ENCODE results near the gene ZNF507. TPM values are rescaled to one million over a fixed set of nuclear protein-coding genes. Genes with fewer than 3 reads are reported as not detected.
A peak's percentile ranks its signal among the peaks of the same experiment; 100 is the strongest.
"Not testable (repeated sequence)": the region's sequence is repeated elsewhere in the genome, so short reads cannot be mapped to it uniquely, and the experiment has no call there.

Gene ZNF507
- total RNA-seq, 1 donor from 2014 or later, result 15.8 TPM

DNA sequence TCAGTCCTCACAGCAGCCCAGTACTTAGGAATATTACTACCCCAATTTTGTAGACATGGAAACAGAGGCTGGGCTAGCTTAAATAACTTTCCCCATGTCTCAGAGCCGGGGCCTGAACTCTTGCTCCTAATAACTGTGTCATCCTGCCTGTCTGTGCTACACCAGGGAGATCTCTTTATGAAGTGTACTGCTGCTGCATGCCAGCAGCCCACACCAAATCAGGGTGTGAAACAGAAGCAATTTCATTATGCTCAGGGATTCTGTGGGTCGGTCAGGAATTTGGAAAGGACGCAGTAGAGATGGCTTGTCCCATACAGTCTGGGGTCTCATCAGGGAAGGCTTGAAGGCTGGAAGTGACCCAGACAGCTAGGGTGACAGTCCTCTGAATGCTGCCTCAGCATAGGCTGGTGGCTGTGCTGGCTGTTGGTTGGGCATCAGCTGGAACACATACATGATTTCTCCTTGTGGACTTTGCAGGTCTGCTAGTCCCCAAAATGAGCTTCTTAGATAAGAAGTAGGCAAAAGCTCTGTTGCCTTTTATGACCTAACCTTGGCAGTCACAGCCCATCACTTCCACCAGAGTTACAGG is 22.6 kb downstream of the ZNF507 start:
- no peak for DNase-seq (ENCODE audit: low spot score)

DNA sequence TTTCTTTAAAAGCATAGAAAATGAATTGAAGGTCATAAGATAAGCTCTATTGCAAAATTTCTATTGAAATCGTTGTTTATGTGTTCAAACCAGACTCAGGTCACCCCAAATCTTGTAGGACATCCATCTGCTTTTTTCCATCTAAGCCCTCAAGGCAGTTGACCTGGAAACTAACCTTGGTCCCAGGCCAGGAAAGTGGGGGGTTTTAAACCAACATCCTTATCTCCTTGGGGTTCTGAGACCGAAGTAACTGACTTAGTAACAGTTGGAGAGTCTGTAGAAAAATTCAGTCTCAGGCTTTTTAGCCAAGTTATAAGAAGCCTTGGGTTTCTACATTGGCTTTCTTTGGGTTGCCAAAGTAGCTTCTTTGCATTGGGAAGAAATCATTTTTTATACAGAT is 23.4 kb downstream of the ZNF507 start:
- DNase-seq (ENCODE audit: low spot score), result no peak

DNA sequence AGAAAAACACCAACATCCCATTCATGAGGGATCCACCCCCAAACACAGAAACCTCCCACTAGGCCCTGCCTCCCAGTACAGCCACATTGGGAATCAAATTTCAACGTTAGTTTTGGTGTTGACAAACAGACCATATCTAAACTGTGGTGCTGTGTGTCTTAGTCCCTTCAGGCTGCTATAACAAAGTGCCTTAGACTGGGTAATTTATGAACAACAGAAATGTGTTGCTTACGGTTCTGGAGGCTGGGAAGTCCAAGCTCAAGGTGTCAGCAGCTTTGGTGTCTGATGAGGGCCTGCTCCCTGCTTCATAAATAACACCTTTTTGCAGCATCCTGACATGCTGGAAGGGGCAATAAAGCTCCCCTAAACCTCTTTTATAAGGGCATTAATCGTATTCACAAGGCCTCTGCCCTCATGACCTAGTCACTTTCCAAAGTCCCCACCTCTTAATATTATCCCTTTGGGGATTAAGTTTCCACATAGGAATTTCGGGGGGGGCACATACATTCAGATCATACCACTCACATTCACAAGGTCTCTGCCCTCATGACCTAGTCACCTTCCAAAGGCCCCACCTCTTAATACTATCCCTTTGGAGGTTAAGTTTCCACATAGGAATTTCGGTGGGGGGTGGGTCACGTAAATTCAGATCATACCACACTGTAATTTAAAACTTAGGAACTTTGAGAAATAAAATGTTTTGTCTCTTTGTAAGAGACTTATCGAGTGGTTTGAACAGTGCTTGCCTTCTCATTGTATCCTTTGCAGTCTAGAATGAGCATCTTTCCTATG is 27.5 kb downstream of the ZNF507 start:
- no peak for DNase-seq (ENCODE audit: low spot score)

DNA sequence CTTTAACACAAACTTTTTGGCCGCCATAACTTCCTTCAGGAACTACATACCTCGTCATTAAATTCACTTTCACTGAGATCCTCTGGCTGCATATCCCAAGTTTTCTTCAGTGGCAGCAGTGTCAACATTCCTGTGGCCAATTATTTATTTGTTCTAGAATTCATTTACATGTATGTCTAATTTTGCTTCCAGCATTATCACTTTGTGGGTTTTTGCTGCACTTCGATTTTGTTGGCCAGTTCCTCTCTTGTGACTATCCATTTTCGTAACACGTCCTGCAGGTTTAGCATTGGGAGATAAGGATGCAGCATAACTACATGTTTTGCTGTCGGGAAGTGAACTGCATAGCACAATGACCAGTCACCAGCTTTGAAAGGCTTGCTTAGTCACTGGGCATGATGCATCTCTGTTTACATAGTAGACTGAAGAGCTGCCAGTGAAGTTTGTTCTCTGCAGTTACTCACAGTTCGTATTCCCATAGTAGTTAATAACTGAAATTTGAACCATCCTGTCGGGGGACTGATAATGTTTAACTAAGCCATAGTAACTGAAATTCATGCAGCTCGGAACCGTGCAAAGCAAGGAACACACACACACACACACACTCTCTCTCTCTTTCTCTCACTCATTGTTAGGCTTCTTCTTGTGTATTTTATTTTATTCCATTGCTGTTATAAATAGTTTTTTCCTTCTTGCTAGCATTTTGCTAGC is 28.3 kb downstream of the ZNF507 start:
- no peak for DNase-seq (ENCODE audit: low spot score)

DNA sequence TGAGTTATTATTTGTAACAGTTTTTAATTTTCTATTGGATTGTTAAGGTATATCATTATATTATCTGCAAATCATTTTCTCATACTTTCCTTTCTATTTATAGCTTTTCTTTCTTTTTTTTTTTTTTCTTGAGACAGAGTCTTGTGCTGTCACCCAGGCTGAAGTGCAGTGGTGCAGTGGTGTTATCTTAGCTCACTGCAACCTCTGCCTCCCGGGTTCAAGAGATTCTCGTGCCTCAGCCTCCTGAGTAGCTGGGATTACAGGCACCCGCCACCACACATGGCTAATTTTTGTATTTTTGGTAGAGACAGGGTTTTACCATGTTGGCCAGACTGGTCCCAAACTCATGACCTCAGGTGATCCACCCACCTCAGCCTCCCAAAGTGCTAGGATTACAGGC is 29.0 kb downstream of the ZNF507 start:
- not testable (repeated sequence) for DNase-seq (ENCODE audit: low spot score)

DNA sequence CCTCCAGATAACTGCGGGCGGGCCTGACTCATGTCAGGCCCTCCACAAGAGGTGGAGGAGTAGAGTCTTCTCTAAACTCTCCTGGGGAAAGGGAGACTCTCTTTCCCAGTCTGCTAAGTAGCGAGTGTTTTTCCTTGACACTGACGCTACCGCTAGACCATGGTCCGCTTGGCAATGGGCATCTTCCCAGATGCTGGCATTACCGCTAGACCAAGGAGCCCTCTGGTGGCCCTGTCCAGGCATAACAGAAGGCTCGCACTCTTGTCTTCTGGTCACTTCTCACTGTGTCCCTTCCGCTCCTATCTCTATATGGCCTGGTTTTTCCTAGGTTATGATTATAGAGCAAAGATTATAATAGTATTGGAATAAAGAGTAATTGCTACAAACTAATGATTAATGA is 31.7 kb downstream of the ZNF507 start:
- not testable (repeated sequence) for DNase-seq (ENCODE audit: low spot score)

DNA sequence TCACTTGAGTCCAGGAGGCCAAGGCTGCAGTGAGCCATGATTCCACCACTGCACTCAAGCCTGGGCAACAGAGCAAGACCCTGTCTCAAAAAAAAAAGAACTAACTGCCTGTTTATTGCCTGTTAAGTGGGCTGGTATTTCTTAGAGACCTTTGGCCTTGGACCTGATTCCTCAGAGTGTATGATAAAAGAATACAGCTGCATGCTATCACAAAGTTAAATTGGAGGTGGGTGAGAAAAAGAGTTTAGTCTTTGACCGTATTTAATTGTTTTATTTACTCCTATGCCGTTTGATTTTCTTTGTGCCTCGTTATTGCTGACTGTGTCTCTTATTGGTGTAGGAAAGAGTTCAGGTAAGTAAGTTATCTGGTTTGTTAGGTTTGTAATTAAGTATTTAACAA is 34.9 kb downstream of the ZNF507 start:
- no peak for DNase-seq (ENCODE audit: low spot score)

DNA sequence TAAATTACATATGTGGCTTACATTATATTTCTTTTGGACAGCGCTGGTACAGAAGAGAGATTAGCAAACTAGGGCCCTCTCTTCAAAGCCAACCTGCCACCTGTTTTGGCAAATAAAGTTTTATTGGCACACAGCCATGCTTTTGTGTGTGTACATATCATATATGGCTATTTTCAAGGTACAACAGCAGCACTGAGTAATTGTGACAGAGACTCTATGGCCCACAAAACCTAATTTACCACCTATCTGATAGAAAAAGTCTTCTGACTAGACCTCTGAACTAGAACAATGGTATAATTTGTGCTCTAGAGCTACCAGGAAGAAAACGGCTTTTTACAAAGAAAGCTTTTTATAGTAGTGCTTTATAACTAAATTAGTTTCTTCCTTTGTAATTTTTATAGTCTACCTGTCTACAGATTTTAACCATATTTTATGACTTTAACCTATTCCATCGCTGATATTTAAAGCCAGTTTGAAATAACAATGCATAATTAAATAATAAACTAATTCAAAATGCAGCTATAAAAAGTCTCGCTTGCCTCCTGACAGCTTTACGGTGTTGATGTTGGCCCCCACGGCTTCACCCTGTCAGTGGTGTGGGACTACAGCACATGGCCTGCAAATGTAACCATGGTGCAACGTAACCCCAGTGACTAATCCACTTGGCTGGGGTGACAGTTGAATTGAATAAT is 42.4 kb downstream of the ZNF507 start:
- DNase-seq (ENCODE audit: low spot score), result no peak

DNA sequence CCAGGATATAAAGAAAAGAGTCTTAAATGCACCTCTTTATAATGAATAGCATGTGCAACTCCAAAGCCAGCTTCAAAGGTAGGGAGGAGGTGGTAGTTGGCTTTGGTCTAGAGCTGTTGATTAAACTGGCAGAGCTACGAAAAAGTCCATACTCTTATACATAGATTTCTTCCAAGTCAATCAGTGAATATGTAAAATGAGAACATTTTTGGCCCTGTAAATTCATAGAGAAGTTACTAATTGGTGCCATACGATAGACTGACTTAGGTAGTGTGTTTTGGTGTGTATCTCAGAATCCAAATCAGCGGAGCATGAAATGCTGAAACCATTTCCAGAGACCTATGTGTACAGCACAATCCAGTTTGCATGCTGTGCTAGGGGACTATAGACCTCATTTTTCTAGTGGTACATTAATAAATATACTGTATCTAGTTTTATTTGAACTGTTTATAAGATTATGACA is 43.0 kb downstream of the ZNF507 start:
- DNase-seq (ENCODE audit: low spot score), result no peak

DNA sequence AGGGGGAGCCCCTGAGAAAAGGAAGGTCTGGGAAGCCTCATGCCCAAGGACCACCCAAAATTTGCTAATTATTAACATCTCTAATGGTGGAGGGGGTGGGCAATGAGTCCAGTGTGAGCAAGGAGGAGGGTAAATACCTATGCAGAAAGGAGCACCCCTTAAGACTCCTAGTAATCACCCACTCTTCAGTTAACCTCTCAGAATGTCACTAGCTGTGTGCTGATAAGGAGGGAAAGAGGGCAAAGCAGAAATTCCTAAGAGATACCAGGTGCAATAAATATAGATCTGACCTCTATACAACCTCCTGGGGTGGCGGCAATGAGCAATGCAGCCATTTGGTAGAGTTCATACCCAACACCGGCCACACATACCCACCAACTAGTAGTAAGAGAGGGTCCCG is 47.5 kb downstream of the ZNF507 start:
- DNase-seq (ENCODE audit: low spot score), result no peak

DNA sequence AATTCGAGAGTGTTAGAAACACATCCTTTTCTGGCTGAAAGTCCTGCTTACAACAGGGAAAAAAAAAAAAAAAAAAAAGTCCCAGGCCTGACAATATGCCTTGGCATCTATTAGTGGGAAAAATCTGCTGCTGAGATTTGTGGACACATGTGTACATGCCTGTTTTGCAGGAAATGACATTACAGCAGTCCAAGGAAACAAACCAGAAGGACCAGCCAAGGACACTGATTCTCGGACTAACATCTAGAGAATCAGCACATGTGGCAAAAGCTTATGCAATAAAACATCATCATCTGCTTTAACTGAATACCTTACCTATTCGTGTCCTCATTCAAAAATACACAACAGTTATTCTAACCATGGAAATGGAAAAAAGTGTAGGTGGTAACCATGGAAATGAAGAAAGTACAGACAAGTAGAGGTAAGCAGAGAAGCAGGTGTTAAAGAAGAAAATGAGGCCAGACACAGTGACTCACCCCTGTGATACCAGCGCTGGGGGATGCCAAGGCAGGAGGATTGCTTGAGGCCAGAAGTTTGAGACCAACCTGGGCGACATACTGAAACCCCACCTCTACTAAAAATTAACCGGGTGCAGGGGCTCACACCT is 50.7 kb downstream of the ZNF507 start:
- no peak for DNase-seq (ENCODE audit: low spot score)

DNA sequence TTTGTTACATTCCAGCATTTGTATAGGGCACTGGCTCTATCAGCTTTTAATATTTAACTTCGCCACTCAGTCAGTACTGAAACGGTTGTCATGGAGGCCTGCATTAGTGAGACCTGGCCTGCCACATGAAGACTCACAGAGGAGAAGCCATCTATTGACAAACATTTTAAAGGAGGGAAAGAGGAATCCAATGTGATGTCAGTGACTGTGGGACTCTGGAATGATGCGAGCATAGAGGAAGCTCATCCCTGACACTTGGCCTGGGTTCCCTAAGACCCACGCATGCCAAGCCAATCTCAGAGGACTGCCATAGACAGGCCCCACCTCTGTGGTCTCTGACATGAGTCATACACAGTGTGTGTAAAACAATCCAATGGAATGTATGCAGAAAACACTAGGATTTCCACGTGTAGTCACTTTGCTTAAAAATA is 52.3 kb downstream of the ZNF507 start:
- DNase-seq (ENCODE audit: low spot score), result no peak

DNA sequence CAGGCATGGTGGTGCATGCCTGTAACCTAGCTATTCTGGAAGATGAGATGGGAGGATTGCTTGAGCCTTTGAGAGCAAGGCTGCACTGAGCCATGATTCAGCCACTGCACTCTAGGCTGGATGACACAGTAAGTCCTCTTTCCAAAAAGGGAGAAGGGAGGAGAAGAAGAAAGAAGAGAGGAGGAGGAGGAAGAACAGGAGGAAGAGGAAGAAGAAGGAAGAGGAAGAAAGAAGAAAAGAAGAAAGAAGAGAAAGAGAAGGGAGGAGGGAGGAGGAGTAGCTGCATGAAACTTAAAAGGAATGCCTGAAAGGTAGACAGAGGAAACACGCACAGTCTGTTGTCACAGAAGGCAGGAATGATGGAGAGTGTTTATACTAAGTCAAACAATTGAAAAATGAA is 56.6 kb downstream of the ZNF507 start:
- DNase-seq (ENCODE audit: low spot score), result no peak

DNA sequence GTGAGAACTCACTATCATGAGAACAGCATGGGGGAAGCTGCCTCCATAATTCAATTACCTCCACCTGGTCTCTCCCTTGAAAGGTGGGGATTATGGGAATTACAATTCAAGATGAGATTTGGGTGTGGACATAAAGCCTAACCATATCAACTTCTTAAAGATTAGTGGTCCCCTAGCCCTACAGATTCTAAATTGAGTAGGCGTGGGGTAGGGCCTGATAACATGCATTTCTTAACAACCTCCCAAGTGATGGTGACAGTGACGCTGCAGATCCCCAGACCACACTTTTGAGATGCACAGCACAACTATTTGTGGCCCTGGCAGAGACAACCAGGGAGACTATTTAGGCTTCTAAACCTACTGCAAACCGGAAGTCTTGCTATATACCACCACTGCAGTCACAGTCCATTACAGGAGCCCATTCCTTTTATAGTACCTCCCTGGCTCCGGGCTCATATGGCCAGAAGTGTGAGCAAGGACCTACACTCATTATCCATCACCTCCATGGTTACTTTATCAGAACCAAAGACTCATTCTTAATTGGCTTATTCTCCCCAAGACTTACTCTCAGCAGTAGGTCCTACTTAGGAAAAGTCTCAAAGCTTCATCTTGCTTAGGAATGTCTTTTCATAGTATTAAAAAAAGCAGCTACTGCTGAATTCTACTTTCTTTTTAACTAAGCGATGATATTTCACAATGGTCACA is 58.0 kb downstream of the ZNF507 start:
- DNase-seq (ENCODE audit: low spot score), result no peak

DNA sequence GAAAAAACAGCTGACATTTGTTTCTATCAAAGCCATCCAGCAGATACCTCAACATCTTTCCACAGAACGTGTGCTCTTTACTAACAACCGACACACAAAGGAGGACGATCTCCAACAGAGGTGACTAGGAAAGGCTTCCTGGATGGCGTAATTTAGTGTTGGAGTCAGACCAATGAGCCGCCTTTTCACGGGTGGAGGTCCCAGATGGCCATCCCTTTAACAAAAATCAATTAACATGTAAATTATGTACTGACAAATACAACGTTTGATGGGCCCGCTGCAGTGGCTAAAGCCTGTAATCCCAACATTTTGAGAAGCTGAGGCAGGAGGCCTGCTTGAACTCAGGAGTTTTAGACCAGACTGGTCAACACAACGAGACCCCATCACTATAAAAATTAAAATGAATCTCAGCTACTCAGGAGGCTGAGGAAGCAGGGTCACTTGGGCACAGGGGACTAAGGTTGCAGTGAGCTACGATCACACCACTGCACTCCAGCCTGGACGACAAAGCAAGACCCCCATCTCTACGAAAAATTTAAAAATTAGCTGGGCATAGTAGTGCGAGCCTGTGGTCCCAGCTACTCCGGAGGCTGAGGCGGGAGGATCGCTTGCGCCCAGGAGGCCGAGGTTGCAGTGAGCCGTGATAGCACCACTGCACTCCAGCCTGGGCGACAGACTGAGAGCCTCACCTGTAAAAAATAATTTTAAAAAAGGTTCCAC is 59.0 kb downstream of the ZNF507 start:
- DNase-seq (ENCODE audit: low spot score), result no peak

DNA sequence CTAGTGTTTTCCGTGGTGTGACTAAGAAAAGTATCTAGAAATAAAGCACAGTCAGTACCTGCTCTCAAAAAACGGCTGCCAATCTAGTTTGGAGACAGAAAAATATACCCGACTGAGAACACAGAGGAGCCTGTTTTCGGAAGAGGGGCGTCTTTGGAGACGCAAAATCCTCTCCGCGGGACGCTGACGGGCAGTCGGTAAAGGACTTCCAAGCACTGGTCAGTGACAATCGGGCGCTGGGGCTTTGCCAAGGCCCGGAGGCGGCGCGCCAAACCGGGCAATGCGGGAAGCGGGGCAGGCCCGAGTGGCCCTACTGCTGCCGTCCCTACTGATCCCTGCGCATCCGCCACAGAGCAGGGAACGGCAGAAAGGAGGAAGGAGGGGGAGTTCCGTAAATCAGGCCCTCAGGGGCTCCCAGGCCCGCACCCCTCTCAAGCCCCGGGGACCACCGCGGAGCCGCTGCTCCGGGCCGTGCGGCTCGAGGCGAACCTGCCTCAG is 59.6 kb downstream of the ZNF507 start:
- DNase-seq (ENCODE audit: low spot score), result peak; percentile 93

DNA sequence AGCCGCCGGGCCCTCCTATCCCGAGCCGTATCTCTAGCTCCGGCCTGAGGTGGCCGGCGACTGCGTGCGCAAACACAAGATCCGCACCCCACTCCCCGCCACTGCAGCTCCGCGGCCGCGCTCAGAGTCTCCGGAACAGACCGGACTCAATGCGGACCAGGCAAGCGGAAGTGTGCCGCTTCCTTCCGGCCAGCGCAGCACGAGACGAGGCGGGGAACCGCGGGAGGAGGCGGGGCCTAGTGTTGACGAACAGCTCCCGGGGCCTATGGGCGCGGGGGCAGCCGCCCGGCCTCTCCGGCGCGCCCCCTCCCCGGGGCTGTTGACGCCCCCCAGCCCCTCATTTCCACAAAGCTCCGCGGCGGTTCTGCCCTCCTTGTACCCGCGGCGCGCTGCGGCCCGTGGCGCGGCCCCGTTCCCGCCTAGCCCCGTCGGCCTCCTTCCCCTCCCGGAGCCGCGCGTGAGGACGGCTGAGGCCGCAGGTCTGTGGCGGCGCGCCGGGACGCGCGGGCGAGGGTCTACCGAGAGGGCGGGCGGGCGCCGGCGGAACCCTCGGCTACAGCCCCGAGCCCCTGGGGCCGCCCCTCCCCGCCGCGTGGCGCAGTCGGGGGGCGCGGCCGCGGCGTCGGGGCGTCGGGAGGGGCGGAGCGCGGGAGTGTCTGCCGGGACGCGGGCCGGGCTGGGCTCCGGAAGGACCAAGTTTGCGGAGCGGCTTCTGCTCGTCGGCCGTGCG is 60.2 kb downstream of the ZNF507 start, which contains the start of gene DPY19L3:
TSS of gene DPY19L3 (plus strand) at position 340 of the 730 bp plus-strand sequence. CDS start 2,484 bp downstream, outside the sequence.
- DNase-seq (ENCODE audit: low spot score), result peak; percentile 99

DNA sequence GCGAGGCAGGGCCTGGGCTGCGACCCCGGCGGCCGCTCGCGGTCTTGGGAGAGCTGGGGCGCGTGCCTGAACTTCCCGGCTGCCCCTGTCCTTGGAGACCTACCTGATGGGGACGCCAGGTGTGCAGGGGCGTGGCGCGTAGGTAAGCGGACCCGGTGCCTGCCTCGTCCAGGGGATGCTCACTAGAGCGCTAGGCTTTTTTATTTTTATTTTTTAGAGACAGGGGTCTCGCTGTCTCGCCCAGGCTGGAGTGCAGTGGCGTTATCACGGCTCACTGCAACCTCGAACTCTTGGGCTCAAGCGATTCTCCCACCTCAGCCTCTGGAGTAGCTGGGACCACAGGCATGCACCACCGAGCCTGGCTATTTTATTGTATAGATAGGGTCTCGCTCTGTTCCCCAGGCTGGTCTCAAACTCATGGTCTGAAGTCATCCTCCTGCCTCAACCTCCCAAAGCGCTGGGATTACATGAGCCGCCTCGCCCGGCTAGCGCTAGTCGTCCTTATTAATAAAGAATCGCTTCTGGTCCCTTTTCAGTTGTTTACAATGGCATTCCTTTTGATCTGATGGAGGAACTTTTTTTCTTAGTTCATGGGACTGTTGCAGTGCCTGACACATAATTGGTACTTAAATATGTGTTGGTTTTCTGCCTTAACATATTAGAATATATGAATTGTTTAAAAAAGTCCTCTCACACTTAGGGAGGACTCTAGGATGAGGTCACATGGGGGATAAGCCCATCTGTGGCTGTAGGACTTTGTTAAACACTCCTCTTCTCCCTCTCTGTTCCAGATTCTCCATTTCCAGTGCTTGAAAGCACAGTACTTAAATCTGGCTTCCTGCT is 61.0 kb downstream of the ZNF507 start:
- DNase-seq (ENCODE audit: low spot score), result no peak

All from mesenteric fat pad (tissue), 1 donor.